Stimulated activated CD4-positive, alpha-beta T cell treated with anti-CD3 and anti-CD28 coated beads, Interleukin-2, amount 100 ng/mL, for 4 hours (primary cell): ENCODE data around the gene KCNQ1OT1.

Source experiments
- DNase-seq: peaks from one replicate; pipeline ENCODE4 v3.0.0-alpha.2; 2020; ENCODE audit warnings: low read depth

KCNQ1OT1 gene

DNA sequence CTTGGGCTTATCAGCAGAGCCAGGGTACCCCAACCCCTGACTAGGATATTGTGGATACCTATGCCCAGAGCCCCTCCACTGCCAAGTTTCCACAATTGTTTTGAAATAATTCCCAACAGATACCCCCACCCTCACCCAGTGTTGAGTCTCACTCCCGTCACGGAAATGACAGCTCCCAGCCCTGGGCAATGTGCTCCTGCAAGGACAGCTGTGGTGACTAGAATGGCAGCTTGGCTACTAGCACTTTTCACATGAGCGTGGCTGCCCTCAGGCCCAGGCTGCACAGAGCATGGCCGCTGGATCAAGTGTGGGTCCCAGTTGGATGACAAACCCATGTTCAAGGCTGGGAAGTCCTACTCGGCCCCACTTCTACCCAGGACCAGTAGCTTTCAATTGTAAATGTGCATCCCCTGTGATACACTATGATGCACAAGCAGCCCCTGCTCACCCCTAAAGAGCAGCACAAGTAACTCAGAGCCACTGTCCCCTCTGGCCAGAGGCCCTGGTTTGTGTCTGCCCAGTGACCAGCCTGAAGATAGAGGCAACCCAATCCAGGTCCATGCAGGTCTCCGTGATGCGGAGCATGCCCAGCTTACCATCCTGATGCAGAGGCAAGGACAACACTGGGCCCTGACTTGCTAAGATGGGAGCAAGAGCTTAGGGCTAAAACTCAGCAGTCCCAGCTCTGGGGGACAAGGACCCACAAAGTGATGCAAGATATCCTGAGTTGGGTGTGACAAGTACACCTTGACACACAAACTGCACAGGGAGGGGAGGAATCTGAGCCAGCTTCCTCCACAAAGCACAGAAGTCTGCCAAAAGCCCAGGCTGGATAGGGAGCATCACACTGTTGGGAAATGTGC, 13.2 kb downstream of the KCNQ1OT1 start:
- DNase-seq: no peak

DNA sequence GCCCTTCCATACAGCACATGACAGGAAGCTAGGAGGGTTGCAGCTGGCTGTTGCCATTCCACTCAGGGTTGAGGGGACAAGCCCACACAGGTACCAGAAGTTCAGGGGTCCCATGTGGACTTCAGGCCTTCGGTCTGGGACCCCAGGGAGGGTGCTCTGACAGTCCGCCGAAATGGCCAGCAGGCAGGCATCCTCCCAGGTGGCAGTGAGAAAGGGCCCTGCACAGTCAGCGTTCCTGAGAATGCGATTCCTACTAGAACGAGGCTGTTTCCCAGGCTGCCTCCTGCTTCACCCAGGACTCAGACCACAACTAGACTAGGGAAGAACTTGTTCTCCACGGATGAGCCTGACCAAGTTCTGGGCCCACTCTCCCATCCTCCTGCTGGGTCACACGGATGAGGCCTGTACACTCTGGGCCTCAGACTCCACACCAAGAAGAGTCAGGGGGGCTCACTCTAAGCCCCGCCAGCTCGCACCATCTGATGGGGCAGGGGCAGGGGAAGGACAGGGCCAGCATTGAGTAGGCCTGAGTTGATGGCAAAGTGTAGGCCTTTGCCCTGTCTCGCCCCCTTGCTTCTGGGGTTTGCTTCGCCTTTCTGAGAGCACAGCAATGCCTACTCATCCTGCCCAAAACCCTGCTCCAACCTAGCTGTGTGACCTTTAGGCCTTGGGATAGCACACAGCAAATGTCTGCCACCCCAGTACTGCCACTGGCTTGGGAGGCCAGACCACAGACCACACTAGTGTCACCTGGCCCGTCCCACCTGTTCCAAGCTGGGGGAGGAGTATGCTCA, 14.0 kb downstream of the KCNQ1OT1 start:
- no peak for DNase-seq

DNA sequence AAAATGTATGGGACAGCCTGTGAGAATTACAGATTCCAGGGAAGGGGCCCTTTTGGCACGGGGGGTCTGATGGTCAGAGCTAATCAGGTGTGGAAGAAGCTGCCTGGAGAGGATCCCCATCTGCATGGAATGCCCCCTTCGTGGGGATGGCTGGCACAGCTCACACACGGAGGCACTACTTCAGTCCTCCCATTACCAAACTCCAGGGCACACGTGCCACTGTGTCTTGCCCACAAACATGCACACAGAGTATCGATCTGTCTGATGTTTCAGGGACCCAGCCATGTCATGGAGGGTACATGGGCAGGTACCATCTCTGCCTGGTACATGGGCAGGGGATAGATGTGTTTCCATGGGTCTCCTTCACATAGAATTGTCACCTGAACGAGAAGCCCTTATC, 14.7 kb downstream of the KCNQ1OT1 start:
- DNase-seq: no peak

GRCh38 chr11:2684581-2684980, 15.2 kb downstream of the KCNQ1OT1 start:
- no peak for DNase-seq

DNA sequence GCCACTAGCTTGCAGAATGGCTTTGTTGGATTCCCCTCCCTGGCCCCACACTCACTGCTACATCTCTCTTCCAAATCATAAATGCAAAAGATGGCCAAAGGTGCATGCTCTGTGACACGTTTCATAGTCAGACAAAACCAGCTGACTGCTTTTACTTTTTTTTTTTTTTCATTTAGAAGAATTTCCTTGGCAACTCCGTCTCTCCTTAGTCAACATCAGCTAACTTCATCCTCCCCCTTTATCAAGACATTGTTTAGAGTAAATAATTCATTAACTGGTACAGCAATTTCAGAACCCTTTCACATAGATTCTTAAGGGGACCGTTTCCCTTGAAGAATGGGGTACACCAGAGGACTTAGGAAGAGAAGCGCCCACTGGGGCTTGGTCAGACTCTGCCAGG, 16.0 kb downstream of the KCNQ1OT1 start:
- no peak for DNase-seq

DNA sequence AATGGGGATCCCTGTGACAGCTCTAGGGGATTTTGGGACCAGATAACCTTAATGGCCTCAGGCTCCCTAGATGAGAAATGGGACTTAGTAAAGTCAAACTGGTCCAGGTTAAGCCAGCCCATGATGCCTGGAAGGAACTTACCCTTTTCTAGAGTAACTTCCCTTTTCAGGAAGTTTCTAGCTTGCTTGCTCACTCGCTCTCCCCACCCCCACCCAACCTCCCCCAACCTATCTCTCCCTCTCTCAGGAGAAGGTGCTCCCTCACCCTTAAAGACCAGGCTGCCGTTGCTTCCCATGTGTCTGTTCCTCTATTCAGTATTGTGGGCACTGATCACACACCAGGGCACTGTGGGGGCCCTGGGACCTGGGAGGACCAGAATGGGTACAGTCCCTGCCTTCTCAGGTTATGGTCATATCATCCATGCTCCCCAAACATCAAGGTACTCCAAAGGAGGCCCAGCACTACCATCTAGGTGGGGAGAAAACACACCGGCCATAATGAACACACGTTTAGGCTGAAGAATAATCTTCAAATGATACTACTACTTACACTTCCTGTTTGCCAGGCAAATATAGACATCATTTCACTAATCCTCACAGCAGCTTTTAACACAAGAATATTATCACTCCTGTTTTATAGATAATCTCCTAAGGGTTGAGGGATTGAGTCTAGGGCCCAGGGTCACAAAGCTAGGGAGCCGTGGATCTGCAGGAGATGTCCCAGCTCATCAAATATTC, 18.2 kb downstream of the KCNQ1OT1 start:
- no peak for DNase-seq

DNA sequence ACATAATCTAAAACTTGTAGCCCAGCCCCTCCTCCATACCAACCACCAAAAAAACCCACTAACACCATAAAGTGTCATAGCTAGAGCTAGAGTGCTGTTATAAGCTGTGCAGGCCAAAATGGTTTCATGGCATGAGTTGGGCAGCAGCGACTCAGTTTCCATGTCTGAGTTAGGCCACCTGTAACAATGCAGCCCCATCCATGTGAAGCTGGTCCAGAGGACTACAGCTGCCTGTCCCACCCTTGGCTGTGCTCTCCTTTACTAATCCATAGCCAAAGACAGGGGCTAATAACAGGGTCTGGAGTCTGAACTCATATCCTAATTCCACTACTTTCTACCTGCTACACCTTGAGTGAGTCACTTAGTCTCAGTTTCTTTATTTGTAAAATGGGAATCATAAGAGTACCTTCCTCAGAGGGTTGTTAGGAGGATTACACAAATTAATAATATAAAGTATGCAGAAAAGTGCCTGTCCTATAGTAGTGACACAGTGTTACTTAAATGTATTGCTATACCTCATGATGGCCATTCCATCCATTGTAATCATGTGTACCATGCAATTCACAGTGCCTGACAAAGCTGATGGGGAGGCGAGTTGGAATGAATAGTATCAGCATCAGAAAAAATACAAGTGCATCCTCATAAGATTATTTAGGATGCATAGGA, 20.6 kb downstream of the KCNQ1OT1 start:
- DNase-seq: no peak

DNA sequence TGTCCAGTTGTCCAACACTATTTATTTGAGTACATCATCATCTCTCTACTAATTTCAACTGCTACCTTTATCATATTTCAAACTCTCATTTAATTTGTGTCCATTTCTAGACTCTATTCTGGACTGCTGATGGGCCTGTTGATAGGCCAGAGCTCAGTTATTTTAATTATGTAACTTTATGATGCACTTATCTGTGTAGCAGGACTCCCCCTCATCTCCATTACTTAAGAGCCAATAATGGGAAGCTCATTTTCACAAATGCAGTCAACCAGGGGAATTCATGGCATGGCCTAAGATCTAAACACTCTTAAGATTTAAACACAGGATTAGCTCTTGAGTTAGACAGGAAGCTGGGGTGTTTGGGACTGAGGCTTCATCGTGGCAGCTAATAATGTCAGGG, 21.4 kb downstream of the KCNQ1OT1 start:
- no peak for DNase-seq

- DNase-seq: no peak
Measured at GRCh38 chr11:2677127-2677526, 22.7 kb downstream of the KCNQ1OT1 start.

DNA sequence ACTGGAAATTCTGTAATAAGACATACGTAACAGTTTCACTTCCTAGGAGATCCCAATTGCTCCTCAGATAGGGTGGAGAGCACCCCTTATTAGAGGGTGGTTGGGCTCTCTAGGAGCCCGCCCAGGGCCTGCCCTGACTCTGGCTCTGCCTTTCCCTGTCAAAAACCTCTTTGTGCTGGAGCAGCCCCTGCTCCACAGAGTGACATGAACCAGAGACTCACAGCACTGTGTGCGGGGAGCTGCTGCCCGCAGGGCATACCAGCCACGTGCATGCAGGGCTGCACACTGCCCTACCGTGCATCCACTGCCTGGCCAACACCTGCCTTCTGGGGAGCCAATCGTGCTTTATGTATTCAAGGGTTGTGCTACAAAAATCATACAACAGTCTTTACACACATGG, 24.3 kb downstream of the KCNQ1OT1 start:
- DNase-seq: no peak

DNA sequence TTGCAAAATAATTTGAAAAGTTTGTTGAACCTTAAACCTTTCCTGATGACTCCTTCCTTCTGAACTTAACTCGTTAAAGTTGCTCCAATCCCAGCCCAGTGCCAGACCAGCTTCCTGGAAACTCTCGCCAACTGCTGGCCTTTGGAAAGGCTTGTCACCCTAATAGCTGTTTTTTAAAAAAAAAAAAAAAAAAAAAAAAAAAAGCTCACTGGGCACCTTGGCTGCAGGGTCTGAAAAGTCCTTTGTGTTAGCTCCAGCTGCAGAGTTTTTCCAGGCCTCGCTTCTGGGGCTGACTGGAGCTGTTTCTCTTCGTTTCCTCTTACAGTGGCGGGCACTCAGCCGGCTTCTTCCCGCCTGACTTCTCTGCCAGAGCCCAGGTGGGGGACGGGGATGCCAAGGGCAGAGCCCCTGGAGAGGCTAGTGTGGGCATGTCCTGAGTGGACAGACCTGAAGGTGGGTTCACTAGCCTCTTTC, 25.1 kb downstream of the KCNQ1OT1 start:
- DNase-seq: no peak

- no peak for DNase-seq
Measured at GRCh38 chr11:2673871-2674471, 25.8 kb downstream of the KCNQ1OT1 start.

GRCh38 chr11:2673250-2673610, 26.6 kb downstream of the KCNQ1OT1 start:
- no peak for DNase-seq

GRCh38 chr11:2672553-2673249, 27.1 kb downstream of the KCNQ1OT1 start:
- no peak for DNase-seq

- no peak for DNase-seq
Measured at GRCh38 chr11:2671748-2672147, 28.0 kb downstream of the KCNQ1OT1 start.

DNA sequence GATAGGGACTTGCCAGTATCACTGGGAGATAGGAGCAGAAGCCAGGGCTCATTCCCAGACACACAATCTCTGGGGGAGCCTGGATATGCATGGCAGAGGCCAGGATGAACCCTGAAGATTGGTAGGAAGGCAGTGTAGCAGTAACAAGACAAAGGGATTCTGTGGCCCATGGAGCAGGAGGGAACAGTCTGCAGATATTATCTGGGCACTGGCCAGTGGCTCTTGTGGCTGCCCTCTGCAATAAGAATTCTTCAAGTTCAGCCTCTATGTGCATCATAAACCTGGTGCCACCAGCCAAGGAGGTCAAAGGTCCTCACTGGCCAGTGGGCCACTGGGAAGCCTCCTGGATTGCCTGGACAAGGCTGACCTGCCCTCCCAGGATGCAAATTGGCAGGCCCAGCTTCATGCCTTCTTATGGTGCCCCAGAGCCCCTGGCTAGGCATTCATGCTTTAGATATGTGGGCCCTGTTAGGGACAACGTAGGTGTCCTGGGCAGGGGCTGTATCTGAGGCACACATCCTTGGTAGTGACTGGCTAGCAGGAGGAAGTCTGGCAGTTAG, 29.2 kb downstream of the KCNQ1OT1 start:
- DNase-seq: no peak

DNA sequence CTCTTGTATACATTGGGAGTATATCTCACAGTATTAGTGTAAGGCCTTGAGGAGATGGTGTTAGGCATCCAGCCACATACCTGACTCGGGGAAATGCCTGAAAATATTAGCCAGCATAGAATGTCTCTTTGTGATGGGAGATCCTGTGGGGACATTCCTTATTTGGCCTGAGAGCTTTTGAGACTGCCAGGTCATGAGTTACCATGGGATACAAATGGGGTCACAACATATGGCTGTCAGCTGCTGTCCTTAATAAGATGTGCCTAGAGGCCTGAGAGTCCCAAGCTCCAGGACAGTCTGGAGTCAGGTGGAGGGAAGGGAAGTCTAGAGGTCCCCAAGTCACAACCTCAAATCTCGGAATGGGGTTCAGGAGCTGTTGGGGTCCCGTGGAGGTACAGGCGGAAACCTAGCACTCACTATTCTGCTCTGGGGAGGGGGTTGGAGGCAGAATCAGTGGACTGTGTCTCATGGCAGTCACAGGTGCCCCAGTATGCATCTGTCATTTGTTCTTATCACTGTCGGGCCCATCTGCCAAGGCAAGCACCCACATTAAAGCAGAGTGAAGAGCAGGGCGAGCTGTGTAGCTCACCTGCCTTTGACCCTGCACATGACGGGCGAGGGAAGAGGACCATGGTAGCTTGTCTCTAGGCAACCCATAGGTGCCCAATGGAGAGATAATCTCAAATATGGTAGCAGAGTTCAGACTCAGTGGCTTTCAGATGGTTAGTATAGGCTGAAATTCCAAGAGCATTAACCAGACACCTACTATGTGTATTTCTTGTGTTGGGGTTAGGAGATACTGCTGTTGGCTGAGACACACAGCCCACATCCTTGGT, 29.9 kb downstream of the KCNQ1OT1 start:
- DNase-seq: no peak

DNA sequence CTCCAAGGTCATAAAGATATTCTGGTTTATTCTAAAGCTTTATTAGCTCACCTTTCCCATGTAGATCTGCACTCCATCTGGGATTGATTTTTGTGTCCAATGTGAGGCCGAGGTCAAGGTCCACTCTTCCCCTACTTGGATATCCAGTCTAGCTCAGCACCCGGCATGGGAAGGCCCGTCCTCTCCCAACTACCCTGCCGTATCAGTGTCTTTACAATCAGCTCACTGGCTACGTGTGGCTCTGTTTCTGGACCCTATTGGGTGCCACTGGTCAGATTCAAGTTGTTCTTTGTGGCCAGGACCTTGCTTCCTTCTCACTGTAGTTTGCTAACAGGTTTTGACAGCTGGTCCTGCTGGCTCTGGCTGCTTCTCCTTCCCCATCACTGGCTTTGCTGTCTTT, 30.9 kb downstream of the KCNQ1OT1 start:
- DNase-seq: no peak

GRCh38 chr11:2667940-2668339, 31.9 kb downstream of the KCNQ1OT1 start:
- no peak for DNase-seq
